K562 (cell line): ENCODE measurements around the gene SYTL4. TPM values are rescaled to one million over a fixed set of nuclear protein-coding genes. Genes with fewer than 3 reads are reported as not detected.

Source experiments
- ATAC-seq: fragments of 200-7000 bp; cut with Tn5 transposase; 3 replicates; pipeline ENCODE4 v1.9.1; 2020; ENCODE audit warnings: moderate library complexity
- BruUV-seq: library from RNA; stranded (reverse); fragments of 400-500 nt; replicated peaks from 2 replicates; lab custom pipeline; 2021; lab: Mats Ljungman, UMichigan
- CTCF ChIA-PET: fragments of 300-600 bp; formaldehyde crosslinking; extraction: SDS; loops from one replicate; lab custom pipeline; 2021; ENCODE audit warnings: low intra/inter-chr PET ratio; lab: Yijun Ruan, JAX
- POLR2A ChIA-PET: fragments of 300-600, 350-650 bp; sonication (Branson Sonifier 250); formaldehyde crosslinking; extraction: SDS; loops from one replicate; lab custom pipeline; 2021; ENCODE audit warnings: antibody characterized with exemption, inconsistent platforms; lab: Yijun Ruan, JAX
- DNase-seq, 4 experiments: peaks; one replicate each; pipeline versions ENCODE4 v3.0.0 to v3.0.0-alpha.2; 2011 to 2018; ENCODE audit warnings: low spot score in 3 of 4, mixed read lengths in 3 of 4; ENCODE audit errors: extremely low read depth in 1 of 4
- FAIRE-seq: peaks from 2 replicates; lab custom pipeline; 2011; peaks lifted over from hg19 to GRCh38; lab: Jason Lieb, UNC
- H2AFZ ChIP-seq: 2 replicates; pipeline ENCODE4 v1.6.0; 2011; ENCODE audit warnings: low read depth, low read length, control low read depth, inconsistent platforms
- H3K27ac ChIP-seq: fragments of 200-600 bp; 3 replicates; pipeline ENCODE4 v1.8.0; 2011; ENCODE audit warnings: low read depth, mild to moderate bottlenecking, control low read depth, inconsistent platforms, low read length, moderate library complexity, mixed read lengths; ENCODE audit errors: extremely low read depth
- H3K27me3 ChIP-seq, 2 experiments: fragments of 300-600 bp in 1 of 2; 2 replicates in 1 of 2; 3 replicates in 1 of 2; pipeline versions ENCODE4 v1.6.0 to v1.8.0; 2011; ENCODE audit warnings: inconsistent platforms in 2 of 2, low read length in 2 of 2, mild to moderate bottlenecking in 1 of 2, mixed read lengths in 1 of 2, moderate library complexity in 1 of 2; ENCODE audit not compliant: control insufficient read depth in 2 of 2, insufficient read depth in 2 of 2
- H3K36me3 ChIP-seq: fragments of 300-600 bp; 3 replicates; pipeline ENCODE4 v1.8.0; 2011; ENCODE audit warnings: mild to moderate bottlenecking, low read length, inconsistent platforms; ENCODE audit not compliant: control insufficient read depth, insufficient read depth
- H3K4me1 ChIP-seq, 2 experiments: fragments of 200-600 bp in 1 of 2; replicated peaks in 1 of 2; 2 replicates in 1 of 2; 3 replicates in 1 of 2; pipeline versions ENCODE4 v1.5.1 to v1.8.0; 2011; ENCODE audit warnings: inconsistent platforms in 2 of 2, low read length in 2 of 2, mild to moderate bottlenecking in 1 of 2, mixed read lengths in 1 of 2, moderate library complexity in 1 of 2; ENCODE audit not compliant: control insufficient read depth in 2 of 2, insufficient read depth in 2 of 2
- H3K4me2 ChIP-seq: 2 replicates; pipeline ENCODE4 v1.6.1; 2011; ENCODE audit warnings: low read length, control low read depth, inconsistent platforms, mixed read lengths; ENCODE audit not compliant: insufficient read depth
- H3K4me3 ChIP-seq: fragments of 200-600 bp; sonication (generic), shearing (Covaris generic); 2 replicates; pipeline ENCODE4 v1.5.1; 2016; ENCODE audit warnings: control low read depth, inconsistent platforms
- H3K79me2 ChIP-seq: fragments of 200-600 bp; 3 replicates; pipeline ENCODE4 v1.8.0; 2011; ENCODE audit warnings: low read length, inconsistent platforms; ENCODE audit not compliant: control insufficient read depth, insufficient read depth
- H3K9ac ChIP-seq, 2 experiments: 2 replicates each; pipeline versions ENCODE4 v1.6.0 to v1.6.1; 2011; ENCODE audit warnings: low read depth in 2 of 2, low read length in 2 of 2, control low read depth in 1 of 2, inconsistent platforms in 1 of 2, mild to moderate bottlenecking in 1 of 2, mixed read lengths in 1 of 2; ENCODE audit not compliant: insufficient read depth in 1 of 2
- H3K9me1 ChIP-seq: one replicate; pipeline ENCODE4 v1.6.0; 2011; ENCODE audit warnings: inconsistent platforms, mild to moderate bottlenecking, low read length, moderate library complexity; ENCODE audit not compliant: control insufficient read depth, insufficient read depth
- H3K9me3 ChIP-seq: replicated peaks from 2 replicates; pipeline ENCODE4 v1.5.1; 2011; ENCODE audit warnings: low read depth, low read length, inconsistent platforms; ENCODE audit not compliant: control insufficient read depth, insufficient read depth
- H4K20me1 ChIP-seq: replicated peaks from 2 replicates; pipeline ENCODE4 v1.6.1; 2011; ENCODE audit warnings: low read length, inconsistent platforms, mixed read lengths; ENCODE audit not compliant: control insufficient read depth, insufficient read depth
- CBX3 ChIP-seq, 2 experiments: IDR thresholded peaks; 1 replicate in 1 of 2; 2 replicates in 1 of 2; pipeline ENCODE4 v1.6.1; 2012; ENCODE audit warnings: inconsistent platforms in 2 of 2, low read length in 2 of 2, borderline replicate concordance in 1 of 2, control low read depth in 1 of 2
- E2F3 ChIP-seq: fragments of 250-450 bp; sonication (Bioruptor Pico); IDR thresholded peaks from 2 replicates; pipeline ENCODE4 v1.4.0; 2020; ENCODE audit warnings: mild to moderate bottlenecking
- HOXB6 ChIP-seq: fragments of 250-450 bp; sonication (Bioruptor Pico); IDR thresholded peaks from 2 replicates; pipeline ENCODE4 v1.5.1; 2022; ENCODE audit warnings: mild to moderate bottlenecking, borderline replicate concordance
- HSF4 ChIP-seq: fragments of 250-450 bp; sonication (Bioruptor Pico); IDR thresholded peaks from 2 replicates; pipeline ENCODE4 v2.1.2; 2022; ENCODE audit warnings: mild to moderate bottlenecking, moderate library complexity, borderline replicate concordance
- MAFF ChIP-seq: IDR thresholded peaks from 2 replicates; pipeline ENCODE4 v1.6.1; 2012; ENCODE audit warnings: low read length, improper control_type of control experiment
- NR2C2 ChIP-seq, 2 experiments: fragments of 200-800 bp in 1 of 2; sonication (Bioruptor generic) in 1 of 2; sonication (generic) in 1 of 2; formaldehyde crosslinking in 1 of 2; IDR thresholded peaks; 2 replicates each; pipeline versions ENCODE4 v1.6.1 to v1.8.0; 2016 to 2022; ENCODE audit warnings: mild to moderate bottlenecking in 1 of 2, missing compliant biosample characterization in 1 of 2, missing genetic modification characterization in 1 of 2, missing genetic modification reagents in 1 of 2
- SLC30A9 ChIP-seq: fragments of 250-450 bp; sonication (Bioruptor Pico); IDR thresholded peaks from 2 replicates; pipeline ENCODE4 v1.8.0; 2022; ENCODE audit warnings: mild to moderate bottlenecking, moderate library complexity
- SRSF7 ChIP-seq: fragments of 200-400 bp; formaldehyde crosslinking; optimal IDR thresholded peaks from 2 replicates; pipeline ENCODE3; 2017; ENCODE audit warnings: mild to moderate bottlenecking, low read depth, low read length
- U2AF2 ChIP-seq: fragments of 200-400 bp; formaldehyde crosslinking; optimal IDR thresholded peaks from 2 replicates; pipeline ENCODE3; 2017; ENCODE audit warnings: low read depth, mild to moderate bottlenecking, low read length
- ZC3H4 ChIP-seq: sonication (generic); formaldehyde crosslinking; IDR thresholded peaks from 2 replicates; pipeline ENCODE4 v1.9.0; 2021; ENCODE audit warnings: missing genetic modification reagents, borderline replicate concordance
- ZNF197 ChIP-seq: fragments of 200-800 bp; sonication (Bioruptor generic); IDR thresholded peaks from 2 replicates; pipeline ENCODE4 v1.6.1; 2016; ENCODE audit warnings: low read depth, missing genetic modification characterization, missing compliant biosample characterization
- WGBS: fragments of 100-300 bp; shearing (Covaris generic); methylation state at CpG from one replicate; pipeline ENCODE4 v1.1.6; 2016; ENCODE audit warnings: low coverage, mixed read lengths; ENCODE audit not compliant: insufficient coverage; ENCODE audit errors: missing lambda C conversion rate; 5-methylcytosine and 5-hydroxymethylcytosine counted together
- in situ Hi-C: fragments of 300-500 bp; cut with MboI; formaldehyde crosslinking; loops from 4 replicates; pipeline ENCODE4 v1.15.0; 2018; ENCODE audit warnings: inconsistent platforms, mixed read lengths
- intact Hi-C: fragments of 100-400 bp; cut with micrococcal nuclease; formaldehyde crosslinking; loops from 2 replicates; pipeline ENCODE4 v1.14.2; 2022
- polyA plus RNA-seq, 8 experiments: library from polyadenylated mRNA; depleted of rRNA in 4 of 8; stranded (reverse) in 5 of 8; unstranded in 3 of 8; fragments of >200 nt; fragmentation: Nextera tagmentation in 2 of 8; fragmentation: Illumina TruSeq in 1 of 8; extraction: Ambion mirVana in 2 of 8; extraction: Trizol in 1 of 8; gene quantifications; 2 replicates each; pipeline versions ENCODE4 v1.2.1 to v1.2.3, GENCODE V29; 2011 to 2014; ENCODE audit warnings: inconsistent platforms in 1 of 8, missing spikeins in 1 of 8
- total RNA-seq, 7 experiments: library from RNA; depleted of rRNA in 6 of 7; stranded (reverse); fragments of >200 nt in 6 of 7; fragmentation: Illumina TruSeq in 2 of 7; extraction: Trizol in 2 of 7; gene quantifications; 2 replicates each; pipeline versions ENCODE4 v1.2.1 to v1.2.3, GENCODE V29; 2011 to 2021; ENCODE audit warnings: low replicate concordance in 1 of 7
- TF ChIP-seq, protein P1 (sequence below), 2 experiments: fragments of 450-650 bp; conservative IDR thresholded peaks; 2 replicates each; pipeline ENCODE4 v1.6.1; 2017; ENCODE audit warnings: mild to moderate bottlenecking in 2 of 2, moderate library complexity in 2 of 2

The SYTL4 gene
- total and polyA plus RNA-seq, 9 of the 15 experiments (the other 6 are each of a cell fraction or from before 2014, with no cell fraction given): 0.65 to 9.0 (median 1.5) TPM

GRCh38 chrX:100680756-100681155, 51.2 kb downstream of the SYTL4 start:
- Histone ChIP-seq H3K27ac (no peak overlapping the region), H3K4me2 (no peak overlapping the region), H2AFZ (no peak overlapping the region), H3K9me1 (no peaks in the 10 kb centered on the region), H3K79me2 (no peaks in the 10 kb centered on the region), H4K20me1 (no peaks in the 10 kb centered on the region), H3K36me3 (no peaks in the 10 kb centered on the region), H3K9me3 (no peaks in the 10 kb centered on the region), H3K4me3 (no peak overlapping the region), H3K27me3 (no peaks in the 10 kb centered on the region), H3K9ac (no peak overlapping the region), H3K4me1 (no peaks in the 10 kb centered on the region)
- CTCF ChIA-PET: no interaction called here
- 0% methylated on average over 2 of the region's 2 CpGs for WGBS
- no peak for ATAC-seq
- no peak for FAIRE-seq
- intact Hi-C loops: loop anchor here (10.0 kb wide), 1 partner anchor 604 kb away; no protein-coding TSS in a partner anchor
- POLR2A ChIA-PET: interaction anchor here (1.0 kb wide), 1 partner anchor 18 kb away, joined by 3 read pairs; no protein-coding TSS in a partner anchor
- BruUV-seq: no TSS peak
- in situ Hi-C loops: loop anchor here (25.0 kb wide), 1 partner anchor 507 kb away; no protein-coding TSS in a partner anchor
- TF ChIP-seq U2AF2 (no peak), NR2C2 (CRISPR knock-in tag; IDR thresholded peaks at IDR 0.05) (no peak), NR2C2 (tag; IDR thresholded peaks at IDR 0.05) (no peak), HSF4 (no peak), HOXB6 (CRISPR knock-in tag) (no peak), CBX3 (IDR thresholded peaks at IDR 0.05; ENCODE audit: borderline replicate concordance in 1 of 2, low read length in 2 of 2) (no peak), SLC30A9 (CRISPR knock-in tag) (no peak), ZNF197 (CRISPR knock-in tag) (no peak), SRSF7 (no peak), MAFF (no peak), ZC3H4 (CRISPR knock-in tag) (no peak), E2F3 (no peak)
- TF ChIP-seq, protein P1, sequence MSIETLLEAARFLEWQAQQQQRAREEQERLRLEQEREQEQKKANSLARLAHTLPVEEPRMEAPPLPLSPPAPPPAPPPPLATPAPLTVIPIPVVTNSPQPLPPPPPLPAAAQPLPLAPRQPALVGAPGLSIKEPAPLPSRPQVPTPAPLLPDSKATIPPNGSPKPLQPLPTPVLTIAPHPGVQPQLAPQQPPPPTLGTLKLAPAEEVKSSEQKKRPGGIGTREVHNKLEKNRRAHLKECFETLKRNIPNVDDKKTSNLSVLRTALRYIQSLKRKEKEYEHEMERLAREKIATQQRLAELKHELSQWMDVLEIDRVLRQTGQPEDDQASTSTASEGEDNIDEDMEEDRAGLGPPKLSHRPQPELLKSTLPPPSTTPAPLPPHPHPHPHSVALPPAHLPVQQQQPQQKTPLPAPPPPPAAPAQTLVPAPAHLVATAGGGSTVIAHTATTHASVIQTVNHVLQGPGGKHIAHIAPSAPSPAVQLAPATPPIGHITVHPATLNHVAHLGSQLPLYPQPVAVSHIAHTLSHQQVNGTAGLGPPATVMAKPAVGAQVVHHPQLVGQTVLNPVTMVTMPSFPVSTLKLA (conservative IDR thresholded peaks at IDR 0.05): no peak
- no peak for DNase-seq
